ENCODE measurements around the gene ARID3A. TPM values are rescaled to one million over a fixed set of nuclear protein-coding genes. Genes with fewer than 3 reads are reported as not detected.

Gene ARID3A
- total and polyA plus RNA-seq, 2 of the 13 experiments (the other 11 are each of a cell fraction or from before 2014, with no cell fraction given), result 71.3 to 77.9 TPM

DNA sequence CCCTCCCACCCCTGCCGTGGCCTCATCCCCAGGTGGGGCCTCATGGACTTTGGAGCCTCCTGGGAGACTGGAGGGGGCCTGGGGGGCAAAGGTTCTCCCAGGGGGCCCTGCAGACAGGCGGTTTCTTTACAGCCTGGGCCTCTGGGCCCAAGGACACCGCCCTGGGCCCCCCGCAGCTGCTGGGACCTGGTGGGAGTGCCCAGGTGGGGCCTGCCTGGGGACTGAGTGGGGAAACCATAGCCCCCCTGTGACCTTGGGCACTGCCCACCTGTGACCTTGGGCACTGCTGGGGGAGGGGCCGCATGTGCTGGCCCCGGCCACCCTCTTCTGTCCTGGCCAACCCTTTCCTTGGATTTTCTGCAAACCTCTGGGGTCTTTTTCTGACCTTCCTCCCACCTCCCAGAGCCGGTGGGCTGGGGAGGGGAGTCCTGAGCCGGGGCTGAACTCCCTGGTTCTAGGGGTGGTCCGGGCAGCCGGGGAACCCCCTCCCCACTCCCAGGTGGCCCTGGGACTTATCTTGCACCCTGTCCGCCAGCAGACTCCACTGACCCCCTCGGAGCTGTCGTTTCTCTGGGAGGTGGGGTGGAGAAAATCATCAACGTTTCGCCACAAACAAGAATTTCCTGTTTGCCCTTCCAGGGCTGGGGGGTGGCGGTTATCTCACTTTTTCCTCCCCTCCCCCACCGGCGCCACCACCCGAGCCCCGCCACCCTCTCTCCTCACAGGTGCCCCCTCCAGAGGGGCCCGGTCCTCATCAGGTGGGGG, 27.0 kb downstream of the ARID3A start (continued):
- TF ChIP-seq, protein P1, sequence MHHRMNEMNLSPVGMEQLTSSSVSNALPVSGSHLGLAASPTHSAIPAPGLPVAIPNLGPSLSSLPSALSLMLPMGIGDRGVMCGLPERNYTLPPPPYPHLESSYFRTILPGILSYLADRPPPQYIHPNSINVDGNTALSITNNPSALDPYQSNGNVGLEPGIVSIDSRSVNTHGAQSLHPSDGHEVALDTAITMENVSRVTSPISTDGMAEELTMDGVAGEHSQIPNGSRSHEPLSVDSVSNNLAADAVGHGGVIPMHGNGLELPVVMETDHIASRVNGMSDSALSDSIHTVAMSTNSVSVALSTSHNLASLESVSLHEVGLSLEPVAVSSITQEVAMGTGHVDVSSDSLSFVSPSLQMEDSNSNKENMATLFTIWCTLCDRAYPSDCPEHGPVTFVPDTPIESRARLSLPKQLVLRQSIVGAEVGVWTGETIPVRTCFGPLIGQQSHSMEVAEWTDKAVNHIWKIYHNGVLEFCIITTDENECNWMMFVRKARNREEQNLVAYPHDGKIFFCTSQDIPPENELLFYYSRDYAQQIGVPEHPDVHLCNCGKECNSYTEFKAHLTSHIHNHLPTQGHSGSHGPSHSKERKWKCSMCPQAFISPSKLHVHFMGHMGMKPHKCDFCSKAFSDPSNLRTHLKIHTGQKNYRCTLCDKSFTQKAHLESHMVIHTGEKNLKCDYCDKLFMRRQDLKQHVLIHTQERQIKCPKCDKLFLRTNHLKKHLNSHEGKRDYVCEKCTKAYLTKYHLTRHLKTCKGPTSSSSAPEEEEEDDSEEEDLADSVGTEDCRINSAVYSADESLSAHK (CRISPR knock-in tag; IDR thresholded peaks at IDR 0.05; ENCODE audit: borderline replicate concordance), result peak; percentile 53; the same call in 1 of the 2 replicates
- TF ChIP-seq SIN3B (IDR thresholded peaks at IDR 0.05; ENCODE audit: low read length) (no peak), ZNF138 (CRISPR knock-in tag; IDR thresholded peaks at IDR 0.05; ENCODE audit: low read depth) (peak; percentile 39; the same call in 1 of the 2 replicates), ETV5 (CRISPR knock-in tag; IDR thresholded peaks at IDR 0.05; ENCODE audit: borderline replicate concordance) (peak; percentile 87), KAT8 (CRISPR knock-in tag; IDR thresholded peaks at IDR 0.05) (peak; percentile 77), LCORL (IDR thresholded peaks at IDR 0.05) (no peak), LCORL (CRISPR knock-in tag; IDR thresholded peaks at IDR 0.05) (peak; percentile 95), ZNF570 (CRISPR knock-in tag; IDR thresholded peaks at IDR 0.05; ENCODE audit: borderline replicate concordance) (no peak), RBM39 (IDR thresholded peaks at IDR 0.05; ENCODE audit: low read depth, low read length, poor library complexity, severe bottlenecking) (peak; percentile 95), MYNN (CRISPR knock-in tag; IDR thresholded peaks at IDR 0.05; ENCODE audit: low read depth) (no peak), ZNF713 (CRISPR knock-in tag; IDR thresholded peaks at IDR 0.05) (no peak), SP4 (CRISPR knock-in tag; IDR thresholded peaks at IDR 0.05) (peak; percentile 25; the same call in 1 of the 2 replicates), RFX5 (IDR thresholded peaks at IDR 0.05; ENCODE audit: low read depth, low read length) (no peak), ISX (CRISPR knock-in tag; conservative IDR thresholded peaks at IDR 0.05) (no peak), PHF5A (CRISPR knock-in tag; IDR thresholded peaks at IDR 0.05; ENCODE audit: low read depth, unreplicated experiment) (peak; percentile 75), ZNF468 (CRISPR knock-in tag; IDR thresholded peaks at IDR 0.05) (no peak), KDM5B (CRISPR knock-in tag; IDR thresholded peaks at IDR 0.05; ENCODE audit: borderline replicate concordance) (peak; percentile 70), HOXA3 (CRISPR knock-in tag; IDR thresholded peaks at IDR 0.05) (peak; percentile 87), SALL2 (CRISPR knock-in tag; IDR thresholded peaks at IDR 0.05) (peak; percentile 74), SNAI1 (CRISPR knock-in tag; IDR thresholded peaks at IDR 0.05; ENCODE audit: borderline replicate concordance) (peak; percentile 86; the same call in 1 of the 2 replicates), KLF11 (CRISPR knock-in tag; IDR thresholded peaks at IDR 0.05) (0 out of 2 replicates have a peak, but pooled peaks have one; percentile 40), KLF15 (CRISPR knock-in tag; IDR thresholded peaks at IDR 0.05; ENCODE audit: borderline replicate concordance) (peak; percentile 95), SIX4 (CRISPR knock-in tag; IDR thresholded peaks at IDR 0.05) (peak; percentile 27; the same call in 1 of the 2 replicates)
- TF ChIP-seq, protein P2, sequence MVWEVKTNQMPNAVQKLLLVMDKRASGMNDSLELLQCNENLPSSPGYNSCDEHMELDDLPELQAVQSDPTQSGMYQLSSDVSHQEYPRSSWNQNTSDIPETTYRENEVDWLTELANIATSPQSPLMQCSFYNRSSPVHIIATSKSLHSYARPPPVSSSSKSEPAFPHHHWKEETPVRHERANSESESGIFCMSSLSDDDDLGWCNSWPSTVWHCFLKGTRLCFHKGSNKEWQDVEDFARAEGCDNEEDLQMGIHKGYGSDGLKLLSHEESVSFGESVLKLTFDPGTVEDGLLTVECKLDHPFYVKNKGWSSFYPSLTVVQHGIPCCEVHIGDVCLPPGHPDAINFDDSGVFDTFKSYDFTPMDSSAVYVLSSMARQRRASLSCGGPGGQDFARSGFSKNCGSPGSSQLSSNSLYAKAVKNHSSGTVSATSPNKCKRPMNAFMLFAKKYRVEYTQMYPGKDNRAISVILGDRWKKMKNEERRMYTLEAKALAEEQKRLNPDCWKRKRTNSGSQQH (CRISPR knock-in tag; IDR thresholded peaks at IDR 0.05; ENCODE audit: low read depth), result no peak
- TF ChIP-seq, protein P3, sequence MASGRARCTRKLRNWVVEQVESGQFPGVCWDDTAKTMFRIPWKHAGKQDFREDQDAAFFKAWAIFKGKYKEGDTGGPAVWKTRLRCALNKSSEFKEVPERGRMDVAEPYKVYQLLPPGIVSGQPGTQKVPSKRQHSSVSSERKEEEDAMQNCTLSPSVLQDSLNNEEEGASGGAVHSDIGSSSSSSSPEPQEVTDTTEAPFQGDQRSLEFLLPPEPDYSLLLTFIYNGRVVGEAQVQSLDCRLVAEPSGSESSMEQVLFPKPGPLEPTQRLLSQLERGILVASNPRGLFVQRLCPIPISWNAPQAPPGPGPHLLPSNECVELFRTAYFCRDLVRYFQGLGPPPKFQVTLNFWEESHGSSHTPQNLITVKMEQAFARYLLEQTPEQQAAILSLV (CRISPR knock-in tag; IDR thresholded peaks at IDR 0.05; ENCODE audit: borderline replicate concordance), result peak; percentile 72; the same call in 1 of the 2 replicates

Measured in HepG2 (cell line).